ENCODE results near the gene CHRM4.

The CHRM4 gene

DNA sequence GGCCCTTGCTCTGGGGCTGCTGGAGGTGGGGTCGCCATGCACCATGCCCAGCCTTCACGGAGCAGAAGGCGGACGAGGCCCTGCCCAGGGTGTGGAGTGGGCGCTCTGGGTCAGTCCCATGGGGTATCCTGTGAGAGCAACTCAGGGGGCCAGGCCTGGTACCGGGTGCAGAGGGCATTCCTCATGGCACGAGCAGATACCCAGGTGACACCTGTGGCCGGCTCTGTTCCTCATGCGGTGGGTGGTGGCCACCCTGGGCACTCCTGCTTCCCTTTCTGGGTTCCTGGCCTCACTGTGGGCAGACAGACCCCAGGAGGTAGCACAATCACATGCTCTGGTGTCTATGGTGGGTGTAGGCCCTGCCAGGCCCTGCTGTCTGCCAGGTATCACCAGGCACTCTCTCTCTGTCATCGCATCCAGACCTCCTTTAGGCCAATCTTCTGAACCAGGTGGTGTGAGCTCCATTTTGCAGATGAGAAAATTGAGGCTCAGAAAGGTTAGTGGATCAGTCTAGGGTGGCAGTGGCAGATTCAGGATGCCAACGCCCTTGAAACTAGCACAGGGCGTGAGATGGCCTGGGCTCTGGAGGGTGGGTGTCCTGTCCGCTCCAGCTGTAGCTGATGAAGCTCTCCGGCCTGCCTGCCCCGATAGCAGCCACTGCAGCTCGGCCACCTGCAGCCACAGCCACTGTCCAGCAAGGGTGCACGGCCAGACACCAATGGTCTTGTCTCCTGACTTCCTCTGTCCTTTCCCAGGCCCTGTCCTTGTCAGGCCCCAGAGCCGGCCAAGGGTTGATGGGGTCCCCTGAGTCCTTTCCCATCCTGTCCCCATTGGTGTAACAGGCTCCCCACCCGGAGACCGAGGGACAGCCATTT lies 29.2 kb downstream of the CHRM4 start:
- TF ChIP-seq, protein P1, sequence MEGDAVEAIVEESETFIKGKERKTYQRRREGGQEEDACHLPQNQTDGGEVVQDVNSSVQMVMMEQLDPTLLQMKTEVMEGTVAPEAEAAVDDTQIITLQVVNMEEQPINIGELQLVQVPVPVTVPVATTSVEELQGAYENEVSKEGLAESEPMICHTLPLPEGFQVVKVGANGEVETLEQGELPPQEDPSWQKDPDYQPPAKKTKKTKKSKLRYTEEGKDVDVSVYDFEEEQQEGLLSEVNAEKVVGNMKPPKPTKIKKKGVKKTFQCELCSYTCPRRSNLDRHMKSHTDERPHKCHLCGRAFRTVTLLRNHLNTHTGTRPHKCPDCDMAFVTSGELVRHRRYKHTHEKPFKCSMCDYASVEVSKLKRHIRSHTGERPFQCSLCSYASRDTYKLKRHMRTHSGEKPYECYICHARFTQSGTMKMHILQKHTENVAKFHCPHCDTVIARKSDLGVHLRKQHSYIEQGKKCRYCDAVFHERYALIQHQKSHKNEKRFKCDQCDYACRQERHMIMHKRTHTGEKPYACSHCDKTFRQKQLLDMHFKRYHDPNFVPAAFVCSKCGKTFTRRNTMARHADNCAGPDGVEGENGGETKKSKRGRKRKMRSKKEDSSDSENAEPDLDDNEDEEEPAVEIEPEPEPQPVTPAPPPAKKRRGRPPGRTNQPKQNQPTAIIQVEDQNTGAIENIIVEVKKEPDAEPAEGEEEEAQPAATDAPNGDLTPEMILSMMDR (IDR thresholded peaks at IDR 0.05; ENCODE audit: low read depth, low read length, missing control alignments): no peak
- H3K27ac ChIP-seq: peak overlapping the region; percentile 77
- in situ Hi-C loops (cut with HindIII; ENCODE audit: low pct_ligation_motif_present, low sequenced_read_pairs): no loop called here
- no peak overlapping the region for H3K4me3 ChIP-seq (ENCODE audit: low read depth, low read length)
- H3K36me3 ChIP-seq (replicated peaks): no peaks in the 10 kb centered on the region
- DNase-seq: no peak
- H3K27me3 ChIP-seq (replicated peaks): no peaks in the 10 kb centered on the region

DNA sequence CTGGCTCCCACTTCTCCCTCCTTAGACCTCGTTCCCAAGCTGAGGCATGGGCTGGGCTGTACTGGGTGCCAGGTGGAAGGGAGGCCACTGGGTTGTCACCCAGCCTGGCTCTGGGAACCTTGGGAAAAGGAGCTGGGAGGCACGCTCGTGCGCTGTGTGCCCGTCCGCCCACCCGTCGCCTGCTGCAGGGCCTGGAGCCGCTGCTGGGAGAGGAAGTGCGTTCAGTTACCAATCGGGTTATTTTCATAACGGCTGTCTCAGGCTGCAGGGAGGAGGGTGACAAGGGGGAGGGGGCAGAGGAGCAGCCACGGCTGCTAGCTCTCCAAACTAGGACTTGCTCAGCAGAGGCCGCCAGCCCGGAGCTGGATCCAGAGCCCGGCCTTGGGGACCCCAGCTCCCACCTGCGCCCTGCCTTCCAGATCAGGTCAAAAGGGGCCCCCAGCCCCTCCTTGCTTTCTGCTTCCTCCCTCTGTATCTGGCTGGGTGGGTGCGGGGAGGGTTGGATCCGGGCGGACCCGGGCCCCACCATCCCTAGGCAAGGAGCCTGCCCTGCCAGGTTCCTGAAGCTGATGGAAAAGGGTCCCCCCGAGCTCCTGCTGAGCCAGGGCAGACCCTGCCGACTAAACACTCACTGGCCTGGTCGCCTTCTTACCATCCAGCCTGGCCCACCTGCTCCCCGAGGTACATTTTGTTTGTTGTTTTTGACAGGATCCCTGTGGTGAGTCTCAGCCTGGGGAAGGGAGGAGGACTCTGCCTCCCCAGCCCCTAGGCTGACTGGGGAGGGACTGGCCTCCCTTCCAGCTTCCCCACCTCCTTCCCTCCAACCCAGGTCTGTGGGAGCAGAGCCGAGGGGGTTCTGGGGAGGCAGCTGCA lies 30.1 kb downstream of the CHRM4 start:
- H3K36me3 ChIP-seq (replicated peaks): no peaks in the 10 kb centered on the region
- DNase-seq: peak; percentile 69
- in situ Hi-C loops (cut with HindIII; ENCODE audit: low pct_ligation_motif_present, low sequenced_read_pairs): no loop called here
- H3K27me3 ChIP-seq (replicated peaks): no peaks in the 10 kb centered on the region
- H3K4me3 ChIP-seq (ENCODE audit: low read depth, low read length): peak overlapping the region; percentile 35
- TF ChIP-seq, protein P1 (IDR thresholded peaks at IDR 0.05; ENCODE audit: low read depth, low read length, missing control alignments): no peak
- H3K27ac ChIP-seq: peak overlapping the region; percentile 77

DNA sequence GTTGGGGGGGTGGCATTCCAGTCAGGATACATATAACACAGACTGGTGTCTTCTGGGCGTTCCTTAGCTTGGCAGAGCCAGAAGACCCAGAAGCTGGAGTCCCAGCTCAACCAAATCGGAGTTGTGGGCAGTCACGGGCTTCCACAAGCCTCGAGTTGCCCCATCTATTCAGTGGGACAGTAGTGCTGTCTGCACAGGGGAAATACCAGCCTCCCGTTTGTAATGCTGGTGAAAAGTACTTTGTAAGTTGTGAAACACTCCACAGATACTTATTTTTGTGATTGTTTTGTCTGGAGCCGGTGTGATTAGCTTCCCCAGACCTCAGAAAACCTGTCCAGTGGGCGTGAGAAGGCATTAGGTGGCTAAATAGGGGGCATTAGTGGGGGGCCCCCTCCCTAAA lies 30.7 kb downstream of the CHRM4 start:
- no peak for DNase-seq
- peak overlapping the region; percentile 77 for H3K27ac ChIP-seq

DNA sequence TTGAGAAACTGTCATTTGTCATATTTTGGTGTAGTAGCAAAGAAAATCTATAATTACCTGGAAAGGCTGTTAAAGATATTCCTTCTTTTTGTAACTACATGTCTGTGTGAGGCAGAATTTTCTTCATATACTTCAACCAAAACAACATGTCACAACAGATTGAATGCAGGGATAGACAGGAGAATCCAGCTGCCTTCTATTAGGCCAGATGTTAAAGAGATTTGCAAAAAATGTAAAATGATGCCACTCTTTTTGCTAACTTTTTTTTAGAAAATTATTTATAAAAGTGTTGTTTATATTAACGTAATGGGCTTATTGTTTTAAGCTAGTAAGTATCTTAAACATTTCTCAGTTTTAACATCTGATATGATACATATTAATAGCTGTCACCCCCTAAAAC lies 31.6 kb downstream of the CHRM4 start:
- Histone ChIP-seq H3K36me3 (replicated peaks) (no peaks in the 10 kb centered on the region), H3K27me3 (replicated peaks) (no peaks in the 10 kb centered on the region), H3K27ac (no peak overlapping the region), H3K4me3 (ENCODE audit: low read depth, low read length) (no peak overlapping the region)
- no peak for DNase-seq
- in situ Hi-C loops (cut with HindIII; ENCODE audit: low pct_ligation_motif_present, low sequenced_read_pairs): no loop called here
- TF ChIP-seq, protein P1 (IDR thresholded peaks at IDR 0.05; ENCODE audit: low read depth, low read length, missing control alignments): no peak

More for the DNA sequence above, 30.7 kb downstream of the CHRM4 start:
- in situ Hi-C loops (cut with HindIII; ENCODE audit: low pct_ligation_motif_present, low sequenced_read_pairs): no loop called here
- Histone ChIP-seq H3K36me3 (replicated peaks) (no peaks in the 10 kb centered on the region), H3K27me3 (replicated peaks) (no peaks in the 10 kb centered on the region), H3K4me3 (ENCODE audit: low read depth, low read length) (no peak overlapping the region)
- TF ChIP-seq, protein P1 (IDR thresholded peaks at IDR 0.05; ENCODE audit: low read depth, low read length, missing control alignments): no peak

DNA sequence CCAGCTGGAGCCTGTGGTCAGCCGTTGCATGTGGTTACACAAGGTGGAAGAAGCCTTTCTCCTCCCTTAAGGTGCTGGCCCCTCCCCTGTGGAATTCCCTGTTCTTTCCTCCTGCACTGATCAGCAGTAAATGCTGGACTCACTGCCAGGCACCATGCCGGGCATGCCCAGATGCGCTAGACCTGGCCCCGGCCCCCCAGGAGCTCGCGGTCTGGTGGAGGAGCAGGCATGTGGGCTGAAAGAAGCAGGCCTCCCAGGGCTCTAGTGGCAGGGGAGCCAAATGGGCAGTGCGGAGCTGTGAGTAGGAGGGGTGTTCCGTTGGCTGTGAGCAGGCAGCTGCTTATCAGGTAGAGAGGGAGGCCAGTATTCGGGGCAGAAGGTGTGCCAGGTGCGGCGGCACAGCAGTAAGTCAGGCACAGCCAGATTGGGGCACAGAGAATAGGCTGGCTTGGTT lies 34.1 kb downstream of the CHRM4 start:
- Histone ChIP-seq H3K27me3 (replicated peaks) (no peaks in the 10 kb centered on the region), H3K36me3 (replicated peaks) (no peaks in the 10 kb centered on the region), H3K4me3 (ENCODE audit: low read depth, low read length) (no peak overlapping the region), H3K27ac (no peak overlapping the region)
- TF ChIP-seq, protein P1 (IDR thresholded peaks at IDR 0.05; ENCODE audit: low read depth, low read length, missing control alignments): no peak
- in situ Hi-C loops (cut with HindIII; ENCODE audit: low pct_ligation_motif_present, low sequenced_read_pairs): no loop called here
- no peak for DNase-seq
